Stimulated activated naive B cell treated with anti-CD40 and anti-IgM and Interleukin-4, amounts not matched to agents 10 μg/mL and 1 μg/mL and 100 μg/mL, for 72 hours (primary cell): ENCODE results near the gene TAF4B.
"Not testable (repeated sequence)": the region's sequence is repeated elsewhere in the genome, so short reads cannot be mapped to it uniquely, and the experiment has no call there.

Source experiments
- ATAC-seq, 2 donors: fragments of 150-1000 bp; cut with Tn5 transposase; replicated peaks; 2 replicates each; pipeline ENCODE4 v1.10.0; 2021; ENCODE audit warnings: moderate library complexity in 1 of 2
- DNase-seq: peaks from one replicate; pipeline ENCODE4 v3.0.0; 2021
- H3K27ac Mint-ChIP-seq: one replicate; pipeline ENCODE4 v1.8.0; 2022; ENCODE audit warnings: mild to moderate bottlenecking, mixed read lengths
- H3K27me3 Mint-ChIP-seq, 2 donors: one replicate each; pipeline ENCODE4 v1.8.0; 2022; ENCODE audit warnings: mixed read lengths in 2 of 2
- H3K36me3 Mint-ChIP-seq, 2 donors: one replicate each; pipeline ENCODE4 v1.8.0; 2022; ENCODE audit warnings: mixed read lengths in 2 of 2, mild to moderate bottlenecking in 1 of 2
- H3K4me1 Mint-ChIP-seq, 2 donors: one replicate each; pipeline ENCODE4 v1.8.0; 2022; ENCODE audit warnings: mixed read lengths in 2 of 2, mild to moderate bottlenecking in 1 of 2
- H3K4me3 Mint-ChIP-seq, 2 donors: one replicate each; pipeline ENCODE4 v1.8.0; 2022; ENCODE audit warnings: mild to moderate bottlenecking in 2 of 2, mixed read lengths in 2 of 2, moderate library complexity in 1 of 2
- H3K9me3 Mint-ChIP-seq, 2 donors: one replicate each; pipeline ENCODE4 v1.8.0; 2022; ENCODE audit warnings: mixed read lengths in 2 of 2, mild to moderate bottlenecking in 1 of 2

TAF4B gene

GRCh38 chr18:26226229-26227050 lies at the start of gene TAF4B:
Gene TAF4B (plus strand): TSS chr18:26226445. CDS start chr18:26226934, 489 bp downstream.
- Mint-ChIP-seq H3K36me3 (peaks cover 0 to under 1% of the 10 kb centered on the region in 2 donors), H3K4me3 (peak within 1 kb of the TSS; percentile 91 to 95), H3K9me3 (no peaks in the 10 kb centered on the region), H3K27ac (peak within 1 kb of the TSS; percentile 97), H3K27me3 (no peaks in the 10 kb centered on the region), H3K4me1 (peaks cover 22 to 26% of the 10 kb centered on the region in 2 donors)
- DNase-seq = peak; percentile 93
- peak; percentile 90 to 93 for ATAC-seq

- peak overlapping the region in 1 of 2 donors; percentile 39 for H3K4me3 Mint-ChIP-seq
- ATAC-seq = no peak
- H3K27ac Mint-ChIP-seq = peak overlapping the region; percentile 51
Measured at GRCh38 chr18:26181343-26181826, 44.9 kb upstream of the TAF4B start.

GRCh38 chr18:26183395-26184112 lies 42.7 kb upstream of the TAF4B start:
- Mint-ChIP-seq H3K4me3 (no peak overlapping the region), H3K36me3 (no peaks in the 10 kb centered on the region), H3K4me1 (peaks cover 4 to 5% of the 10 kb centered on the region in 2 donors), H3K9me3 (peaks cover 0 to 1% of the 10 kb centered on the region in 2 donors), H3K27me3 (no peaks in the 10 kb centered on the region), H3K27ac (peak overlapping the region; percentile 37)
- DNase-seq (no peak), ATAC-seq (no peak)

More at GRCh38 chr18:26181343-26181826, 44.9 kb upstream of the TAF4B start:
- Mint-ChIP-seq H3K9me3 (peaks cover 0 to 1% of the 10 kb centered on the region in 2 donors), H3K36me3 (no peaks in the 10 kb centered on the region), H3K27me3 (no peaks in the 10 kb centered on the region), H3K4me1 (peaks cover 4 to 5% of the 10 kb centered on the region in 2 donors)
- DNase-seq = no peak

- H3K9me3 Mint-ChIP-seq = peaks cover 0 to 1% of the 10 kb centered on the region in 2 donors
- H3K4me3 Mint-ChIP-seq = no peak overlapping the region
- DNase-seq = no peak
- H3K36me3 Mint-ChIP-seq = no peaks in the 10 kb centered on the region
- H3K27me3 Mint-ChIP-seq = no peaks in the 10 kb centered on the region
- H3K27ac Mint-ChIP-seq = no peak overlapping the region
- ATAC-seq = no peak
- peaks cover 11% of the 10 kb centered on the region in 2 donors for H3K4me1 Mint-ChIP-seq
Measured at GRCh38 chr18:26185267-26185666, 41.0 kb upstream of the TAF4B start.

GRCh38 chr18:26190506-26190905 lies 35.7 kb upstream of the TAF4B start:
- H3K4me3 Mint-ChIP-seq = peak overlapping the region; percentile 84 to 87
- peak; percentile 95 to 96 for ATAC-seq
- peak; percentile 46 for DNase-seq
- H3K9me3 Mint-ChIP-seq = no peaks in the 10 kb centered on the region
- peak overlapping the region; percentile 95 for H3K27ac Mint-ChIP-seq
- no peaks in the 10 kb centered on the region for H3K36me3 Mint-ChIP-seq
- peaks cover 11 to 14% of the 10 kb centered on the region in 2 donors for H3K4me1 Mint-ChIP-seq
- no peaks in the 10 kb centered on the region for H3K27me3 Mint-ChIP-seq

- DNase-seq (no peak), ATAC-seq (no peak)
- H3K36me3 Mint-ChIP-seq = no peaks in the 10 kb centered on the region
- H3K27ac Mint-ChIP-seq = no peak overlapping the region
- peaks cover 11 to 14% of the 10 kb centered on the region in 2 donors for H3K4me1 Mint-ChIP-seq
- no peaks in the 10 kb centered on the region for H3K27me3 Mint-ChIP-seq
- no peak overlapping the region for H3K4me3 Mint-ChIP-seq
- no peaks in the 10 kb centered on the region for H3K9me3 Mint-ChIP-seq
Measured at GRCh38 chr18:26192233-26192632, 34.0 kb upstream of the TAF4B start.

GRCh38 chr18:26196605-26197004 lies 29.6 kb upstream of the TAF4B start:
- DNase-seq = no peak
- ATAC-seq = no peak
- Mint-ChIP-seq H3K4me3 (no peak overlapping the region), H3K9me3 (no peaks in the 10 kb centered on the region), H3K36me3 (no peaks in the 10 kb centered on the region), H3K27ac (no peak overlapping the region), H3K27me3 (no peaks in the 10 kb centered on the region), H3K4me1 (peaks cover 3% of the 10 kb centered on the region in 2 donors)

GRCh38 chr18:26202001-26202400 lies 24.2 kb upstream of the TAF4B start:
- not testable (repeated sequence) for H3K4me1 Mint-ChIP-seq, DNase-seq, H3K27me3 Mint-ChIP-seq, H3K4me3 Mint-ChIP-seq, H3K9me3 Mint-ChIP-seq, ATAC-seq, H3K36me3 Mint-ChIP-seq, H3K27ac Mint-ChIP-seq

- peaks cover 3 to 6% of the 10 kb centered on the region in 2 donors for H3K4me1 Mint-ChIP-seq
- ATAC-seq = no peak
Measured at GRCh38 chr18:26205318-26205717, 20.9 kb upstream of the TAF4B start.

GRCh38 chr18:26206488-26206887 lies 19.8 kb upstream of the TAF4B start:
- no peaks in the 10 kb centered on the region for H3K9me3 Mint-ChIP-seq
- H3K36me3 Mint-ChIP-seq = no peaks in the 10 kb centered on the region
- H3K4me1 Mint-ChIP-seq = peaks cover 3 to 6% of the 10 kb centered on the region in 2 donors
- DNase-seq (no peak), ATAC-seq (no peak)
- H3K27me3 Mint-ChIP-seq = no peaks in the 10 kb centered on the region
- H3K4me3 Mint-ChIP-seq = no peak overlapping the region
- no peak overlapping the region for H3K27ac Mint-ChIP-seq

More at GRCh38 chr18:26205318-26205717, 20.9 kb upstream of the TAF4B start:
- H3K36me3 Mint-ChIP-seq = no peaks in the 10 kb centered on the region
- no peak overlapping the region for H3K27ac Mint-ChIP-seq
- H3K9me3 Mint-ChIP-seq = no peaks in the 10 kb centered on the region
- H3K27me3 Mint-ChIP-seq = no peaks in the 10 kb centered on the region
- DNase-seq = no peak
- no peak overlapping the region for H3K4me3 Mint-ChIP-seq

- no peak for DNase-seq
Measured at GRCh38 chr18:26207937-26208336, 18.3 kb upstream of the TAF4B start.

GRCh38 chr18:26208977-26209376 lies 17.3 kb upstream of the TAF4B start:
- ATAC-seq (no peak), DNase-seq (no peak)
- Mint-ChIP-seq H3K27ac (no peak overlapping the region), H3K4me3 (no peak overlapping the region), H3K4me1 (peaks cover 3 to 6% of the 10 kb centered on the region in 2 donors), H3K36me3 (no peaks in the 10 kb centered on the region), H3K9me3 (no peaks in the 10 kb centered on the region), H3K27me3 (no peaks in the 10 kb centered on the region)

More at GRCh38 chr18:26207937-26208336, 18.3 kb upstream of the TAF4B start:
- no peak for ATAC-seq
- Mint-ChIP-seq H3K4me1 (peaks cover 3 to 6% of the 10 kb centered on the region in 2 donors), H3K27me3 (no peaks in the 10 kb centered on the region), H3K36me3 (no peaks in the 10 kb centered on the region), H3K4me3 (no peak overlapping the region), H3K9me3 (no peaks in the 10 kb centered on the region), H3K27ac (no peak overlapping the region)

- no peaks in the 10 kb centered on the region for H3K27me3 Mint-ChIP-seq
- H3K4me1 Mint-ChIP-seq = peaks cover 5 to 15% of the 10 kb centered on the region in 2 donors
- H3K4me3 Mint-ChIP-seq = no peak overlapping the region
- H3K27ac Mint-ChIP-seq = no peak overlapping the region
- no peak for DNase-seq
- ATAC-seq = no peak
- H3K36me3 Mint-ChIP-seq = no peaks in the 10 kb centered on the region
- no peaks in the 10 kb centered on the region for H3K9me3 Mint-ChIP-seq
Measured at GRCh38 chr18:26210147-26210546, 16.1 kb upstream of the TAF4B start.

GRCh38 chr18:26215247-26215970 lies 10.8 kb upstream of the TAF4B start:
- DNase-seq (peak; percentile 23), ATAC-seq (peak; percentile 99)
- peak overlapping the region; percentile 94 for H3K27ac Mint-ChIP-seq
- no peaks in the 10 kb centered on the region for H3K9me3 Mint-ChIP-seq
- peak overlapping the region; percentile 80 to 82 for H3K4me3 Mint-ChIP-seq
- no peaks in the 10 kb centered on the region for H3K27me3 Mint-ChIP-seq
- peaks cover 9 to 22% of the 10 kb centered on the region in 2 donors for H3K4me1 Mint-ChIP-seq
- no peaks in the 10 kb centered on the region for H3K36me3 Mint-ChIP-seq
